Loucy (cell line): ENCODE data around the gene RIOK3.

Experiments
- H2AFZ ChIP-seq: fragments of 200-600 bp; sonication (generic); 2 replicates; pipeline ENCODE4 v1.6.0; 2016; ENCODE audit warnings: antibody characterized with exemption, mild to moderate bottlenecking, low read length, moderate library complexity
- H3F3A ChIP-seq: fragments of 200-600 bp; 2 replicates; pipeline ENCODE4 v1.6.0; 2016; ENCODE audit warnings: antibody characterized with exemption, low read depth, mild to moderate bottlenecking
- H3K27me3 ChIP-seq: fragments of 200-600 bp; sonication (generic); 2 replicates; pipeline ENCODE4 v1.6.1; 2014; ENCODE audit warnings: low read length, mild to moderate bottlenecking; ENCODE audit not compliant: insufficient read depth, poor library complexity, severe bottlenecking
- H3K36me3 ChIP-seq: fragments of 200-600 bp; sonication (generic); 2 replicates; pipeline ENCODE4 v1.6.1; 2016; ENCODE audit warnings: low read length; ENCODE audit not compliant: insufficient read depth
- H3K4me1 ChIP-seq: fragments of 200-600 bp; sonication (generic); 2 replicates; pipeline ENCODE4 v1.5.1; 2014; ENCODE audit warnings: low read length, mild to moderate bottlenecking; ENCODE audit not compliant: insufficient read depth, poor library complexity, severe bottlenecking
- H3K4me2 ChIP-seq: fragments of 200-600 bp; sonication (generic); 2 replicates; pipeline ENCODE4 v1.6.0; 2014; ENCODE audit warnings: antibody characterized with exemption, low read length, low read depth, mild to moderate bottlenecking; ENCODE audit not compliant: poor library complexity, severe bottlenecking
- H3K4me3 ChIP-seq: fragments of 200-600 bp; sonication (generic); 2 replicates; pipeline ENCODE4 v1.5.1; 2014; ENCODE audit warnings: low read length, mild to moderate bottlenecking, mixed read lengths; ENCODE audit not compliant: poor library complexity, severe bottlenecking
- H3K79me2 ChIP-seq: fragments of 200-600 bp; sonication (generic); 2 replicates; pipeline ENCODE4 v1.6.1; 2014; ENCODE audit warnings: low read length; ENCODE audit not compliant: insufficient read depth
- H3K9ac ChIP-seq: fragments of 200-600 bp; sonication (generic); 2 replicates; pipeline ENCODE4 v1.6.0; 2014; ENCODE audit warnings: mild to moderate bottlenecking, low read depth, low read length, moderate library complexity; ENCODE audit not compliant: poor library complexity, severe bottlenecking
- H3K9me2 ChIP-seq: fragments of 200-600 bp; sonication (generic); replicated peaks from 2 replicates; pipeline ENCODE4 v1.6.1; 2016; ENCODE audit warnings: low read depth, low read length, mixed read lengths
- H3K9me3 ChIP-seq: fragments of 200-600 bp; sonication (generic); 2 replicates; pipeline ENCODE4 v1.6.1; 2014; ENCODE audit warnings: mild to moderate bottlenecking, antibody characterized with exemption, low read length, low read depth; ENCODE audit not compliant: insufficient read depth
- H4K20me1 ChIP-seq: fragments of 200-600 bp; sonication (generic); 2 replicates; pipeline ENCODE4 v1.6.0; 2014; ENCODE audit warnings: antibody characterized with exemption, low read length, mild to moderate bottlenecking; ENCODE audit not compliant: insufficient read depth, poor library complexity, severe bottlenecking
- CTCF ChIP-seq: fragments of 200-600 bp; sonication (generic); conservative IDR thresholded peaks from 2 replicates; pipeline ENCODE4 v1.5.1; 2014; ENCODE audit warnings: mild to moderate bottlenecking, antibody characterized with exemption, low read length
- EZH2phosphoT487 ChIP-seq: fragments of 200-600 bp; IDR thresholded peaks from 2 replicates; pipeline ENCODE4 v1.6.1; 2018; ENCODE audit warnings: antibody characterized with exemption, mild to moderate bottlenecking, moderate library complexity, borderline replicate concordance

RIOK3 gene

GRCh38 chr18:23515911-23516546 lies 62.9 kb downstream of the RIOK3 start:
- no peak overlapping the region for H3K9ac ChIP-seq
- no peaks in the 10 kb centered on the region for H3K9me2 ChIP-seq
- no peaks in the 10 kb centered on the region for H3K9me3 ChIP-seq
- H3K4me1 ChIP-seq: no peaks in the 10 kb centered on the region
- H3K4me3 ChIP-seq: no peak overlapping the region
- H3F3A ChIP-seq: no peaks in the 10 kb centered on the region
- H3K4me2 ChIP-seq: no peak overlapping the region
- H3K79me2 ChIP-seq: no peaks in the 10 kb centered on the region
- H3K27me3 ChIP-seq: no peaks in the 10 kb centered on the region
- TF ChIP-seq CTCF (peak; percentile 96), EZH2phosphoT487 (no peak)
- no peak overlapping the region for H2AFZ ChIP-seq
- H4K20me1 ChIP-seq: no peaks in the 10 kb centered on the region
- H3K36me3 ChIP-seq: peaks cover 64% of the 10 kb centered on the region; the same call in 1 of the 2 replicates

GRCh38 chr18:23519734-23520133 lies 66.6 kb downstream of the RIOK3 start:
- Histone ChIP-seq H3K79me2 (no peaks in the 10 kb centered on the region), H3K4me3 (no peak overlapping the region), H3K9me2 (no peaks in the 10 kb centered on the region), H2AFZ (no peak overlapping the region), H3K27me3 (no peaks in the 10 kb centered on the region), H4K20me1 (no peaks in the 10 kb centered on the region), H3K36me3 (peaks cover 81% of the 10 kb centered on the region; the same call in 1 of the 2 replicates), H3F3A (no peaks in the 10 kb centered on the region), H3K4me2 (no peak overlapping the region), H3K9ac (no peak overlapping the region), H3K4me1 (no peaks in the 10 kb centered on the region), H3K9me3 (no peaks in the 10 kb centered on the region)
- TF ChIP-seq CTCF (no peak), EZH2phosphoT487 (no peak)

GRCh38 chr18:23521271-23521670 lies 68.2 kb downstream of the RIOK3 start:
- Histone ChIP-seq H3K36me3 (peaks cover 81% of the 10 kb centered on the region; the same call in 1 of the 2 replicates), H3F3A (no peaks in the 10 kb centered on the region), H3K4me1 (no peaks in the 10 kb centered on the region), H3K9me3 (no peaks in the 10 kb centered on the region), H4K20me1 (no peaks in the 10 kb centered on the region), H3K79me2 (no peaks in the 10 kb centered on the region), H3K27me3 (no peaks in the 10 kb centered on the region), H3K4me3 (no peak overlapping the region), H3K9me2 (no peaks in the 10 kb centered on the region), H2AFZ (no peak overlapping the region), H3K9ac (no peak overlapping the region), H3K4me2 (no peak overlapping the region)
- no peak for TF ChIP-seq EZH2phosphoT487
- TF ChIP-seq CTCF: no peak
